A549 treated with Hydrocortisone at 1 μM for 4 hours (cell line): Measurements from ENCODE around the gene DEPDC4. TPM values are rescaled to one million over a fixed set of nuclear protein-coding genes. Genes with fewer than 3 reads are reported as not detected.

Experiments used
- total RNA-seq: library from RNA; stranded (reverse); fragments of 200-300 nt; extraction: Qiagen RNA extraction; gene quantifications from 5 replicates; pipeline ENCODE4 v1.2.3, GENCODE V29; 2022

Gene DEPDC4
- total RNA-seq, result 0.28 to 1.5 TPM (median 1.2 TPM) in 5 replicates

DNA sequence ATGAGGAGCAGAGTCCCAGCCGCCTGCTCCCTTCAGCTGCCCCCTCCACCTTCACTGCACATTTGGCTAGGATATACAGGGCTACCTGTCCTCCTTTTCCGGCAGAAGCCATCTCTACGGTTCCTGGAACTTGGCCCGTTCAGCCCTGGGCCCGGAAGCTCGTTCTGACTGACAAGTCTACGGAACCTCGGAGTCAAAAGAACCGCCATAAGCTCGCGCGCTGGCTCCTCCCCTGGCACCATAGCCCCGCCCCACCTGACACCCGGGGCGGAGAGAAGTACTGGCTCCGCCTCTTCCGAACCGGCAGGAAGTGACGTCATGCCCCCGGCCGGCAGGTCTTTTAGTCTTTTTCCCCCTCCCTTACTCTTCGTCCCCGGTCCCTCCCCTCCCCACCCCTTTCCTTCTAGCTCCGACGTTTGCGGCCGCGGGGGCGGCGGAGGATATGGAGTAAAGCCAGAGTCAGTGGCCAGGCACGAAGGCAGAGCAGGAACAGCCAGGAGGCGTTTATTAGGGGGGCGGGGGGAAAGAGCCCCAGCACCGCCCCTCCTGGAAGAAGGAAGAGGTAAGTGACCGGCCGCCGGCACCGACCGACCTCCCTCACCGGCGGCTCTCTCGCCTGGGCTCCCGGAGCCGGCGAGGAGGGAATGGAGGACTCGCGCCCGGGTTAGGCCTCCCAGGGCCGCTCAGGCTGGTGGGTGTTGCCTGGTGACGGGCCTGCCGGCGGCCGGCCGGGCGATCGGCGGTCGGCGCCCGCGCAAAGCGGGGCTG lies at the start of gene DEPDC4, which contains the start of gene SCYL2:
TSS of gene DEPDC4 (minus strand) at position 245 of the 768 bp plus-strand sequence. CDS start at position 242, 3 bp downstream.
TSS of gene SCYL2 (plus strand) at position 343 of the 768 bp plus-strand sequence. CDS start 15,794 bp downstream, outside the sequence.

DNA sequence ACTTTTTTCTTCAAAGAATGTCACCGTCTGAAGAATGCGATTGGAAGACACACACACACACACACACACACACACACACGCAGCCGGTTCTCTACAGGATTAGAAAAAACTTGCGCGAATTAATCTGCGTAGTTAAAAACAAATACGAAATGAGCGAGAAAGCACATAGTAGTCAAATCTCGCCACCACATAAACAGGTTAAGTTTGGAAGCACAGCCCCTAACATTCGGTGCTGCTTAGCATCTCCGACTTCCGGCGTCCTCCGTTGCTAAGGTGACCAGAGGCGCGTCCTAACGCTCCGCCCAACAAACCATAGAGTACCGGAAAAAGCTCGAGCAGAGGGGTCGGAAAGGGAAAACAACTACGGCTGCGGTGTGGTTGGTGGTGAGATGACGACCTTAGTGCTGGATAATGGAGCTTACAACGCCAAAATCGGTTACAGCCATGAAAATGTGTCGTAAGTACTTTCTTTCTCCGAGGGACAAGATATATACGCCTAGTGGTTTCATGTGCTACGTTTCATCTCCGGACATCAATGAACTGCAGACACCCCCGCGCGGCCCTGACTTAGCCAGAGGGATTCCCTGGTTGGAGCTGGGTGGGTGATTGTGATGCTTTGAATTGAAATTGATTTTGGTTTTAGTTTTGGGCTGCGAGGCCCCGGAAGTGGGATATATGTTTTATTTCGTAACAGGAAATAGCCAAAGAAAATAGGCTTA lies 66.3 kb downstream of the DEPDC4 start, which contains the start of gene ACTR6:
TSS of gene ACTR6 (plus strand) at position 353 of the 719 bp plus-strand sequence. CDS start at position 390, 37 bp downstream.

Other genes with a start within 250 kb of the DEPDC4 start
- gene BLTP3B, start 124.2 kb downstream of the DEPDC4 start, total RNA-seq, result 8.4 to 15.3 TPM (median 12.0 TPM) in 5 replicates
- gene ACTR6, start 66.3 kb downstream of the DEPDC4 start, total RNA-seq, result 16.0 to 34.2 TPM (median 21.5 TPM) in 5 replicates
- 15.6 to 24.9 TPM (median 19.8 TPM) in 5 replicates for gene SCYL2, start 98 bp upstream of the DEPDC4 start, total RNA-seq
- gene SLC17A8, start 90.0 kb upstream of the DEPDC4 start, total RNA-seq, result 0.12 TPM in 1 of 5 replicates, not detected in the others
- 0.03 to 0.10 TPM (median 0.08 TPM) in 5 replicates for gene NR1H4, start 206.8 kb upstream of the DEPDC4 start, total RNA-seq